Stimulated activated CD8-positive, alpha-beta memory T cell treated with anti-CD3 and anti-CD28 coated beads, Interleukin-15, amount 100 ng/mL, for 24 hours (primary cell): ENCODE measurements around the gene PPFIBP2.

ENCODE experiments used
- DNase-seq: peaks from one replicate; pipeline ENCODE4 v3.0.0-alpha.2; 2020; ENCODE audit warnings: low read depth

PPFIBP2 gene

DNA sequence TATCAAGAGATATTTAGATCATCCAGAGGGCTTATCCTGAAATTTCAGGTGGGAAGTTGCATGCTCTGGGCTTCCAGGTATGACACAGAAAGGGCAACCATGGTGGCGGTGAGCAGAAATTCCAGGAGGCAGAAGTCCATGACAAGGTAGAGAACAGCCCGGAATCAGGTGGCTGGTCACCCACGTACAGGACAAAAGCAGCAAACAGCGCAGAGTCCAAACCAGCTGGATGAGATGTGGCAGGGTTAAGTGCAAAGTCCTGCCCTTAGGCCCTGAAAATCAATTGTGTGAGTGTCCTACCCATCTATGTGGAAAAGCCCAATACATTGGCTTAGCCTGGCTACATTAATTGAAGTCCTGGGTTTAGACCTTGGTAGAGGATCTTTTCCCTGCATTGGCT, 11.6 kb downstream of the PPFIBP2 start:
- no peak for DNase-seq

DNA sequence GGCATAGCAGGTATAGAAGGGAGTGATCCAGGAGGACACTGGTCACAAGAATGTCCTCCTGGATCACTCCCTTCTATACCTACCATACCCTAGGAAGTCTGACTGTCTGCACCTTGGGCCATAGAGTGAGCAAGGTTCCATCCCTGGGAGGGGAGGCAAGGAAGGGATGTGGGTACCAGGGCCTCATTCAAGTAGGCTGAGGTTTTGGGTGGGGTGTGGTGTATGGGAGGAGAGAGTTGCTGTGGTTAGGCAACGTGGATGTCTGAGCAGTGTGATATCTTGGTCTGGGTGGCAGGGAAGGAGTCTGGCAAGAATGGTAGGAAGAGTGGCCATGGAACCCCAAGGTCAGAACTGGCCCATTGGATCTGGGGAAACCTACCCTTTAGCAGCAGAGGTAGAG, 13.2 kb downstream of the PPFIBP2 start:
- no peak for DNase-seq

- DNase-seq: no peak
Measured at GRCh38 chr11:7528514-7529049, 14.8 kb downstream of the PPFIBP2 start.

- no peak for DNase-seq
Measured at GRCh38 chr11:7530013-7530640, 16.3 kb downstream of the PPFIBP2 start.

GRCh38 chr11:7531011-7531410, 17.2 kb downstream of the PPFIBP2 start:
- DNase-seq: no peak

DNA sequence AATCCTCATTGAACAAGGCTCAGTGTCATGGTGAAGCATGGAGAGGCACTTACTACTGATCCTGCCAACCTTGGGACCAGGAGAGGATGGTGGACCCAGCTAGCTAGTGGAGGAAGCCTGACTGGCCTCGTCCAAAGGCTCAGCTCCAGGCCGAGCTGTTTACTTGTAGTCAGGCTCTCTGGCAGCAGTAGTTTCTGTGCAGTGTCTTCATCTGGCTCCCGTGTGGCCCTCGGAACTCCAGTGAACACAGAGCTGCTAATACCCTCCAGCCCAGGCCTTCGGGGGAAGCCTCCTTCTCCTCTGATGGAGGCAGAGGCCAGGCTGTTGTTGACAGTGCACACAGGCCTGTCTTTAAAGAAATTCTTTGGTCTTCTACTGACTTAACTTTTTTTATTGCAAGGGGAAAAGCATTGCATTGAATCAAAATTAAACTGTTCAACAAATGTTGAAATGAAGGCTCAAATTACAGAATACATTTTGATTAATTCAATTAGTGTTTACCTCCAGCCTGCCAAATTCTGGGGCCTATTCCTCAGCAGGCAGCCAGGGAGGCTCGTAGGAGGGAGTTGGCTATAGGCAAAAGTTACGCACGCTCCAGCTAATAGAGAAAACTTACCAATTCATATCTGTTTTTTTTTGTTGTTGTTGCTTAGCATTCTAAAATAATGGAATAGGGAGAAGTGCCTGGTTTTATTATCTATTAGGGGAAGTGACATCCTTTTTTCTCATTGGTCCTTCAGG, 18.8 kb downstream of the PPFIBP2 start:
- DNase-seq: no peak

DNA sequence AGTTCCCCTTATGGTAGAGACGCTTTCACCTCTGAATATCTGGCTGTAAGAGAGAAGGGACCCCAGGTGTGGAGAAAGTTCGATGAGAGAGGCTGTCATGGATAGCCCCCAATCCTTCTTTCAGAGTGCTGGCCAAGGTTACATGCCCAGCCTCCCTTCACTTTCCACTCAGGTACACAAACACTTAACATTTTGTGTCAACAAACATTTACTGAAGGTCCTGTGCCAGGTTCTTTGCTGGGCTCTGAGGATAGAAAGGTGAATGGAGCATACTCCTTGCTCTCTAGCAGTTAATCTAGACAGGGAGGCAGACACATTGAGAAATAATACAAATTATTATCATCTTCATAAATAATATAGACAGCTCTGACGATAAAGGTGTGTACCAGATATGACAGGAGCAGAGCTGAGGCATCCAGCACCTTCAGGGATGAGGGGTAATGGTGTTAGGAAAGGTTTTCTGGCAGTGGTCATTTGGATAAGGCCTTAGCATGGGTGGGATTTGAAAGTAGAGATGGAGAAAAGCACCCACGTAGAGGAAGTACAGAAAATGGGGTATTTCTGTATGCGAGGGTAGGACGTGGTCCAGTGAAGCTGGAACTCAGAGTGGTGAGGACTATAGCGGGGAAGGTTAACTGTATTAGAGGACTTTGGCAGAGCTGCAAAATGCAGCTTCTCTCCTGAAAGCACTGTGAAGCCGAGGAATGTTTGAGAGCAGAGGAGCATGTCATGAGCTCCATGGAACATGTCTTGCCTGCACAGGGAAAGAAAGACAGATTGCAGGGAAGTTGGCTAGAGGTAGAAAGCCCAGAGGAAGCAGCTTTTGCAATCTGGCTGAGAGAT, 19.6 kb downstream of the PPFIBP2 start:
- DNase-seq: no peak

DNA sequence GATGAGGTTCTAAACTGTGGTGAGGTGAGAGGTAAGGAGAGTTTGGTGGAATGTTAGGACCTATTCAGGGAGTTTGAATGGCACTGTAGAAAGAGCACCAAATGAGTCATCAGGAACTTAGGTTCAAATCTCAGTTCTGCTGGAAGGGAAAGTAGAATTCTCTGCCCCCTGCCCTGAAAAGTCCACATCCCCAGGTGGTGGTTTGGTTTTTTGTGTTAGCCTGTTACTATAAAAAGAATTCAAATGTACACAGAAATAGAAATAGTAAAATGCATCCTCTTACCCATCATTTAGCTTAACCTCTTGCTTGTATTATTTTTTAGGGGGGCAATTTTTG, 20.2 kb downstream of the PPFIBP2 start:
- no peak for DNase-seq

- DNase-seq: no peak
Measured at GRCh38 chr11:7536100-7536499, 22.3 kb downstream of the PPFIBP2 start.

- DNase-seq: no peak
Measured at GRCh38 chr11:7537265-7537664, 23.5 kb downstream of the PPFIBP2 start.

DNA sequence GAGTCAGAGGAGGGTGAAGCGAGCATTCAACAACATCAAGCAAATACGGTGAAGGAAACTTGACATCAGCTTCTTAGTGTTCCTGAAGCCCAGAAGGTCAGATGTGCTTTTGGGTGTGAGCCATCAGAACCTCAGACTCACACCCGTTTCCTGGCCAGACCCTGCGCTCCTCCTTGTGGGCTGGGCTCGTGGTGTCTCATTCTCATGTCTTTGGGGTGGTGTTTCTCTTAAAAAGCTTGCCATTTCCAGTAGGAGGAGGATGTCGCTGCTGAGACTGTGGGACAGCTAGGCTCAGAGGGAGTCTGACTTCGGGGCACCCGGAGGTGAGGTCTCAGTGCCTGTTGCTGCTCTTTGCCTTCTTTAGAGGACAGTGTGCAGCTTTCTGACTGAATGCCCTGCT, 24.2 kb downstream of the PPFIBP2 start:
- DNase-seq: no peak

DNA sequence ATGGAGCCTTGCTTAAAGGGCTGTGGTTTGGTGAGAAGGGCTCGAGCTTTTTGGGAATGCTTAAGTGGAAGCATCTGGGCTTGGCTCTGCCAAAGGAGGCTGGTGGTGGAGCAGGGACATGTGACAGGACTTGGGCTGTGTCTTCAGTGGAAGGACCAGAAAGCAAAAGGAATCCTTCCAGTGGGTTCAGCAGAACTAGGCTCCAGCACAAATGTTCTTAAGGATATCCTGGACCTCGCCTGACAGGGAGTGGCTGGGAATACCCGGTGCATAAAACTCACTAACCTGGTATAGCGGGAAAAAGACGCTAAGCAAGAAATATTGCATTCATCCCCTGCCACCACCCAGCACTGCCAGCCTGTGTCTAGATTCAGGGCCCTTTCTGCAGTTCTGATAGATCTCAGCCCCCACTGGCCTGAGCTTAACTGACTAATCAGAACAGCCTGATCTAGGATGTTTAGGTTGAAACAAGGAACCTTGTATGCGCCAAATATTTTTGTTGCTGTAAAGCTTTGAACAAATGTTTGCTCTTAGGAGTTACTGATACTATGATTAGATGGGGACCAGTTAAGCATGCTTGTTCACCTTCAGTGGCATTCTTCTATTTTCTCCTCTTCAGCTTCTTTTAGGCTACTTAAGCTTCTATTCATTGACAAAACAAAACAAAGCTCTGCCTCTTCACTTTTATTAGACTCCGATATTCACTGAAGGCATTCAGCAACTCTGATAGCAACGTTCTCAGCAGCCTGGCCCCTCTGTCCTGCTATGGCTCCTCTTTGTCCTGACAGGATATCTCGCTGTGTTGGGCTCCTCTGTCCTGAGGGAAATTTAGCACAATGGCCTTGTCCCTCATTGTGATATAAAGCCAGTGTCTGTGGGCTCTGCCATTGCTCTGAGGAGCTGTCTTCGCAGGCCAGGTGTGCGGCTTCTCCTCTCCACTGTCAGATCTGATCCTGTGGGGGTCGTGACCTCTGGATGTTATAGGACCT, 25.0 kb downstream of the PPFIBP2 start:
- no peak for DNase-seq

GRCh38 chr11:7540830-7541555, 27.2 kb downstream of the PPFIBP2 start:
- DNase-seq: no peak

- no peak for DNase-seq
Measured at GRCh38 chr11:7543302-7543701, 29.5 kb downstream of the PPFIBP2 start.

- no peak for DNase-seq
Measured at GRCh38 chr11:7544021-7544420, 30.2 kb downstream of the PPFIBP2 start.

GRCh38 chr11:7545611-7546010, 31.8 kb downstream of the PPFIBP2 start:
- no peak for DNase-seq

DNA sequence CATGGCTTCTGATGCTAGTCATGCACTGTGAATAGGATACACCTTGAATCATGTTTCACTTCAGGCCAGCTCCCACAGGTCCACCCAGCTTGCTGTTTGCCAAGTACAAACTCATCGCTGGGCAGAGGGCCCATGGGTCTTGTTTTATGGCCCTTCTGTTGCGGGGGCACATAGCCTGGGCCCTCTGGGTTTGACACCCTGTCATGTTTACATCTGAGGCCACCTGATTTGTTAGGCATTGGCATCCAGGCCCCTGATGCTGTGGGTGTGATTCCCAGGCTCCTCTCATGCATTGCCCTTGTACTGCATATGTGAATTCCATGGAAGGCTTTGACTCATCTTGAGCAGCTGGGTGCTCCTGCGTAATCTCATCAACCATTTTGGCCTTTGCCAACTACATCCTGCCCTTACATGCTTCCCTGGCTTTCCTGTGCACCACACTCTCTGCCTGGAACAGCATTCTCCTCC, 32.6 kb downstream of the PPFIBP2 start:
- no peak for DNase-seq

DNA sequence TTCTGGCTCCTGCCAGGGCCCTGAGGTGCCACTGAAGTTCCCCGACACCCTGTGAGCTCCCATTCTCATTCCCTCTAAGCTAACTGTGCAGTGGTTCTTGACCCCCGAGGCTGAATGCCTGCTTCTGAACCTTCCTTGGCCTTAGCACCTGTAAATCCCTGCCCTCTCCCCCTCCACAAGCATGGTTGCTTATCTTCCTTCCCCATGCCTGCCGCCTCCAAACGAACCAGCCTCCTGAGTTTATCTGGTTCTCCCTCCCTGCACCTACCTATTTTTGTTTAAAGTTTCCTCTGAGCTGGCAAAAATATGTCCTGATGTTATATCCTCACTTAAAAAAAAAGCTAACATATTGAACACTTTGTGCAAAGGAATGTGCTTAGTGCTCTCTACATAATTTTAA, 33.9 kb downstream of the PPFIBP2 start:
- no peak for DNase-seq

DNA sequence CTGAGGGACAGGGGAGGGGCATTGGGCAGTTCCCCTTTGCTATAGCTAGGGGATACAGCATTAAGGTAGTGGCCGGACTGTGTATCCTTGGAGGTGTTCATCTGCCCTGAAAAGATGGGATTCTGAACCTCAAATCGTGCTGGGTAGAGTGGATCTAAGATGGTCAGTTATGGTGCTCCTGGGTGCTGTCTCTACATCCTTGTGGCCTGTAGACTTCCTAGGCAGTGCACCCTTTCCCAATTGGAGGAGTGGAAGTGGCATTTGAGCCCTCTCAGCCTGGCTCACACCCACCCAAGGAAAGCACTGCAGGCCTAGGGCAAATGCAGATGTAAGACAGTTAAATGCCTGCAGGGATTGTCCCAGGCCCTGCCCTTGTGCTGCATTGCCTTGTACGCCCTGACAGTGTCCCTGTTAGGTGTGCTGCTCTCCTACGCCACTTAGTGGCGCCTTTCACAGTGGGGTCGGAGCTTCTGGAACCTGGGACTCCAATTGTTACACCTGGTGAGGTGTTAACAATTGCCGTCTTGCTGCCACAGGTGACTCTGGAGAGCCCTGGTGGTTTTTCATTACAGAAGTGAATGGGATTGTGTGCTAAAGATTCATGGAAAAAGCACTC, 35.0 kb downstream of the PPFIBP2 start:
- no peak for DNase-seq

DNA sequence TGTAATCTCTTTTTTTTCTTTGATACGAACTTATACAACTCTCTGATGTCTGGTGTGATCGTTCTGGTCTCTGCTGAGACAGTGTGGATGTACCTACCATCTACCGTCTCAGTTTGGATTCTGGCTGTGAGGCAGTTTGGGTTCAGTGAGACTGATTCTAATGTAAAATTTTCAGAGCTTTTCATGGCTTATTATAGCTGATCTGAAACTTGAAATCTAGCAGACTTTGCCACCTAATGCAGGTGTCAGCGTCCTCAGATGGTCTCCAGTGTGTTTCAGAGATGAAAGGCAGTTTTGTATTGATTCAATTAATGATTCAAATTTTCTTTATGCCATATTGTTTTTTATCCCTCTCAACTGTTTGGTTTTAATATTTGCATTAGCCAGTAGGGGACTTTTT, 35.9 kb downstream of the PPFIBP2 start:
- no peak for DNase-seq
